GM23338 (cell line): ENCODE measurements around the gene KLHL33.

ENCODE experiments used
- CREB1 ChIP-seq: fragments of 250-450 bp; sonication (Bioruptor Pico); IDR thresholded peaks from 2 replicates; pipeline ENCODE4 v1.5.0; 2020; ENCODE audit warnings: low read depth, mild to moderate bottlenecking, moderate library complexity
- EZH2 ChIP-seq: fragments of 200-600 bp; sonication (generic); IDR thresholded peaks from one replicate; pipeline ENCODE4 v1.8.0; 2017; ENCODE audit warnings: antibody characterized with exemption, mild to moderate bottlenecking, low read depth; ENCODE audit not compliant: unreplicated experiment
- EZH2phosphoT487 ChIP-seq: fragments of 200-600 bp; sonication (generic); IDR thresholded peaks from one replicate; pipeline ENCODE4 v1.8.1; 2018; ENCODE audit warnings: antibody characterized with exemption; ENCODE audit not compliant: unreplicated experiment
- JUNB ChIP-seq: IDR thresholded peaks from one replicate; pipeline ENCODE4 v1.6.1; 2016; ENCODE audit warnings: antibody characterized with exemption; ENCODE audit not compliant: unreplicated experiment
- NANOG ChIP-seq: IDR thresholded peaks from 2 replicates; pipeline ENCODE4 v1.6.1; 2016; ENCODE audit warnings: antibody characterized with exemption, borderline replicate concordance
- POLR2AphosphoS5 ChIP-seq: IDR thresholded peaks from 2 replicates; pipeline ENCODE4 v1.6.1; 2016; ENCODE audit warnings: antibody characterized with exemption, low read depth
- STAT1 ChIP-seq: IDR thresholded peaks from one replicate; pipeline ENCODE4 v1.6.1; 2016; ENCODE audit warnings: antibody characterized with exemption; ENCODE audit not compliant: unreplicated experiment
- ZNF114 ChIP-seq: fragments of 250-450 bp; sonication (Bioruptor Pico); IDR thresholded peaks from 2 replicates; pipeline ENCODE4 v1.5.0; 2020; ENCODE audit warnings: mild to moderate bottlenecking, moderate library complexity
- TF ChIP-seq, protein P1 (sequence below), 2 experiments: fragments of 200-600 bp in 1 of 2; sonication (generic) in 1 of 2; conservative IDR thresholded peaks; 2 replicates each; pipeline versions ENCODE4 v1.5.1 to v1.6.1; 2016 to 2017; ENCODE audit warnings: antibody characterized with exemption in 2 of 2, low read depth in 2 of 2, mild to moderate bottlenecking in 2 of 2, moderate library complexity in 1 of 2
- TF ChIP-seq, protein P2 (sequence below): IDR thresholded peaks from one replicate; pipeline ENCODE4 v1.6.1; 2018; ENCODE audit warnings: antibody characterized with exemption; ENCODE audit not compliant: unreplicated experiment
- TF ChIP-seq, protein P3 (sequence below): IDR thresholded peaks from 2 replicates; pipeline ENCODE4 v1.6.1; 2016; ENCODE audit warnings: antibody characterized with exemption
- TF ChIP-seq, protein P4 (sequence below): fragments of 250-450 bp; sonication (Bioruptor Pico); IDR thresholded peaks from 2 replicates; pipeline ENCODE4 v1.5.0; 2020; ENCODE audit warnings: mild to moderate bottlenecking, moderate library complexity

DNA sequence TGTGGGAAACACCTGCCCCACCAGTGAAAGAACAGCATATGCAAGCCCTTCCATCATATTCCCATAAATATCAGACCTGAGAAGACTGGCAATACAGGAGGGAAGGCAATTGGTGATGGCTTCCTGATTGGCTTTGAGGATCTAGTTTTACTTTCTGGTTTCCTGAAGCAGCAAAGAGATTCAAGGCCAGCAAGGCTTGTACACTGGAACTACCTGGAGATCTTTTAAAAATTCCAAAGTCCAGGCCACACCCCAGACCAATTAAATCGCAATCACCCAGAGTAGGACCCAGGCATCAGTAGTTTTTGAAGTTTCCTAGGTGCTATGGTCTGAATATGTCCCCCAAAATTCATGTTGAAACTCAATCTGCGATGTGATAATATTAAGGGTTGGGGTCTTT is 19.7 kb downstream of the KLHL33 start:
- TF ChIP-seq, protein P1, sequence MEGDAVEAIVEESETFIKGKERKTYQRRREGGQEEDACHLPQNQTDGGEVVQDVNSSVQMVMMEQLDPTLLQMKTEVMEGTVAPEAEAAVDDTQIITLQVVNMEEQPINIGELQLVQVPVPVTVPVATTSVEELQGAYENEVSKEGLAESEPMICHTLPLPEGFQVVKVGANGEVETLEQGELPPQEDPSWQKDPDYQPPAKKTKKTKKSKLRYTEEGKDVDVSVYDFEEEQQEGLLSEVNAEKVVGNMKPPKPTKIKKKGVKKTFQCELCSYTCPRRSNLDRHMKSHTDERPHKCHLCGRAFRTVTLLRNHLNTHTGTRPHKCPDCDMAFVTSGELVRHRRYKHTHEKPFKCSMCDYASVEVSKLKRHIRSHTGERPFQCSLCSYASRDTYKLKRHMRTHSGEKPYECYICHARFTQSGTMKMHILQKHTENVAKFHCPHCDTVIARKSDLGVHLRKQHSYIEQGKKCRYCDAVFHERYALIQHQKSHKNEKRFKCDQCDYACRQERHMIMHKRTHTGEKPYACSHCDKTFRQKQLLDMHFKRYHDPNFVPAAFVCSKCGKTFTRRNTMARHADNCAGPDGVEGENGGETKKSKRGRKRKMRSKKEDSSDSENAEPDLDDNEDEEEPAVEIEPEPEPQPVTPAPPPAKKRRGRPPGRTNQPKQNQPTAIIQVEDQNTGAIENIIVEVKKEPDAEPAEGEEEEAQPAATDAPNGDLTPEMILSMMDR (conservative IDR thresholded peaks at IDR 0.05; ENCODE audit: low read depth in 2 of 2), result no peak
- TF ChIP-seq, protein P2, sequence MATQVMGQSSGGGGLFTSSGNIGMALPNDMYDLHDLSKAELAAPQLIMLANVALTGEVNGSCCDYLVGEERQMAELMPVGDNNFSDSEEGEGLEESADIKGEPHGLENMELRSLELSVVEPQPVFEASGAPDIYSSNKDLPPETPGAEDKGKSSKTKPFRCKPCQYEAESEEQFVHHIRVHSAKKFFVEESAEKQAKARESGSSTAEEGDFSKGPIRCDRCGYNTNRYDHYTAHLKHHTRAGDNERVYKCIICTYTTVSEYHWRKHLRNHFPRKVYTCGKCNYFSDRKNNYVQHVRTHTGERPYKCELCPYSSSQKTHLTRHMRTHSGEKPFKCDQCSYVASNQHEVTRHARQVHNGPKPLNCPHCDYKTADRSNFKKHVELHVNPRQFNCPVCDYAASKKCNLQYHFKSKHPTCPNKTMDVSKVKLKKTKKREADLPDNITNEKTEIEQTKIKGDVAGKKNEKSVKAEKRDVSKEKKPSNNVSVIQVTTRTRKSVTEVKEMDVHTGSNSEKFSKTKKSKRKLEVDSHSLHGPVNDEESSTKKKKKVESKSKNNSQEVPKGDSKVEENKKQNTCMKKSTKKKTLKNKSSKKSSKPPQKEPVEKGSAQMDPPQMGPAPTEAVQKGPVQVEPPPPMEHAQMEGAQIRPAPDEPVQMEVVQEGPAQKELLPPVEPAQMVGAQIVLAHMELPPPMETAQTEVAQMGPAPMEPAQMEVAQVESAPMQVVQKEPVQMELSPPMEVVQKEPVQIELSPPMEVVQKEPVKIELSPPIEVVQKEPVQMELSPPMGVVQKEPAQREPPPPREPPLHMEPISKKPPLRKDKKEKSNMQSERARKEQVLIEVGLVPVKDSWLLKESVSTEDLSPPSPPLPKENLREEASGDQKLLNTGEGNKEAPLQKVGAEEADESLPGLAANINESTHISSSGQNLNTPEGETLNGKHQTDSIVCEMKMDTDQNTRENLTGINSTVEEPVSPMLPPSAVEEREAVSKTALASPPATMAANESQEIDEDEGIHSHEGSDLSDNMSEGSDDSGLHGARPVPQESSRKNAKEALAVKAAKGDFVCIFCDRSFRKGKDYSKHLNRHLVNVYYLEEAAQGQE, result no peak
- no peak for TF ChIP-seq JUNB
- TF ChIP-seq EZH2, result no peak
- no peak for TF ChIP-seq EZH2phosphoT487
- TF ChIP-seq POLR2AphosphoS5, result no peak
- TF ChIP-seq CREB1 (CRISPR knock-in tag), result no peak
- TF ChIP-seq, protein P3, sequence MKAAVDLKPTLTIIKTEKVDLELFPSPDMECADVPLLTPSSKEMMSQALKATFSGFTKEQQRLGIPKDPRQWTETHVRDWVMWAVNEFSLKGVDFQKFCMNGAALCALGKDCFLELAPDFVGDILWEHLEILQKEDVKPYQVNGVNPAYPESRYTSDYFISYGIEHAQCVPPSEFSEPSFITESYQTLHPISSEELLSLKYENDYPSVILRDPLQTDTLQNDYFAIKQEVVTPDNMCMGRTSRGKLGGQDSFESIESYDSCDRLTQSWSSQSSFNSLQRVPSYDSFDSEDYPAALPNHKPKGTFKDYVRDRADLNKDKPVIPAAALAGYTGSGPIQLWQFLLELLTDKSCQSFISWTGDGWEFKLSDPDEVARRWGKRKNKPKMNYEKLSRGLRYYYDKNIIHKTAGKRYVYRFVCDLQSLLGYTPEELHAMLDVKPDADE, result no peak
- no peak for TF ChIP-seq STAT1
- TF ChIP-seq ZNF114, result no peak
- TF ChIP-seq, protein P4, sequence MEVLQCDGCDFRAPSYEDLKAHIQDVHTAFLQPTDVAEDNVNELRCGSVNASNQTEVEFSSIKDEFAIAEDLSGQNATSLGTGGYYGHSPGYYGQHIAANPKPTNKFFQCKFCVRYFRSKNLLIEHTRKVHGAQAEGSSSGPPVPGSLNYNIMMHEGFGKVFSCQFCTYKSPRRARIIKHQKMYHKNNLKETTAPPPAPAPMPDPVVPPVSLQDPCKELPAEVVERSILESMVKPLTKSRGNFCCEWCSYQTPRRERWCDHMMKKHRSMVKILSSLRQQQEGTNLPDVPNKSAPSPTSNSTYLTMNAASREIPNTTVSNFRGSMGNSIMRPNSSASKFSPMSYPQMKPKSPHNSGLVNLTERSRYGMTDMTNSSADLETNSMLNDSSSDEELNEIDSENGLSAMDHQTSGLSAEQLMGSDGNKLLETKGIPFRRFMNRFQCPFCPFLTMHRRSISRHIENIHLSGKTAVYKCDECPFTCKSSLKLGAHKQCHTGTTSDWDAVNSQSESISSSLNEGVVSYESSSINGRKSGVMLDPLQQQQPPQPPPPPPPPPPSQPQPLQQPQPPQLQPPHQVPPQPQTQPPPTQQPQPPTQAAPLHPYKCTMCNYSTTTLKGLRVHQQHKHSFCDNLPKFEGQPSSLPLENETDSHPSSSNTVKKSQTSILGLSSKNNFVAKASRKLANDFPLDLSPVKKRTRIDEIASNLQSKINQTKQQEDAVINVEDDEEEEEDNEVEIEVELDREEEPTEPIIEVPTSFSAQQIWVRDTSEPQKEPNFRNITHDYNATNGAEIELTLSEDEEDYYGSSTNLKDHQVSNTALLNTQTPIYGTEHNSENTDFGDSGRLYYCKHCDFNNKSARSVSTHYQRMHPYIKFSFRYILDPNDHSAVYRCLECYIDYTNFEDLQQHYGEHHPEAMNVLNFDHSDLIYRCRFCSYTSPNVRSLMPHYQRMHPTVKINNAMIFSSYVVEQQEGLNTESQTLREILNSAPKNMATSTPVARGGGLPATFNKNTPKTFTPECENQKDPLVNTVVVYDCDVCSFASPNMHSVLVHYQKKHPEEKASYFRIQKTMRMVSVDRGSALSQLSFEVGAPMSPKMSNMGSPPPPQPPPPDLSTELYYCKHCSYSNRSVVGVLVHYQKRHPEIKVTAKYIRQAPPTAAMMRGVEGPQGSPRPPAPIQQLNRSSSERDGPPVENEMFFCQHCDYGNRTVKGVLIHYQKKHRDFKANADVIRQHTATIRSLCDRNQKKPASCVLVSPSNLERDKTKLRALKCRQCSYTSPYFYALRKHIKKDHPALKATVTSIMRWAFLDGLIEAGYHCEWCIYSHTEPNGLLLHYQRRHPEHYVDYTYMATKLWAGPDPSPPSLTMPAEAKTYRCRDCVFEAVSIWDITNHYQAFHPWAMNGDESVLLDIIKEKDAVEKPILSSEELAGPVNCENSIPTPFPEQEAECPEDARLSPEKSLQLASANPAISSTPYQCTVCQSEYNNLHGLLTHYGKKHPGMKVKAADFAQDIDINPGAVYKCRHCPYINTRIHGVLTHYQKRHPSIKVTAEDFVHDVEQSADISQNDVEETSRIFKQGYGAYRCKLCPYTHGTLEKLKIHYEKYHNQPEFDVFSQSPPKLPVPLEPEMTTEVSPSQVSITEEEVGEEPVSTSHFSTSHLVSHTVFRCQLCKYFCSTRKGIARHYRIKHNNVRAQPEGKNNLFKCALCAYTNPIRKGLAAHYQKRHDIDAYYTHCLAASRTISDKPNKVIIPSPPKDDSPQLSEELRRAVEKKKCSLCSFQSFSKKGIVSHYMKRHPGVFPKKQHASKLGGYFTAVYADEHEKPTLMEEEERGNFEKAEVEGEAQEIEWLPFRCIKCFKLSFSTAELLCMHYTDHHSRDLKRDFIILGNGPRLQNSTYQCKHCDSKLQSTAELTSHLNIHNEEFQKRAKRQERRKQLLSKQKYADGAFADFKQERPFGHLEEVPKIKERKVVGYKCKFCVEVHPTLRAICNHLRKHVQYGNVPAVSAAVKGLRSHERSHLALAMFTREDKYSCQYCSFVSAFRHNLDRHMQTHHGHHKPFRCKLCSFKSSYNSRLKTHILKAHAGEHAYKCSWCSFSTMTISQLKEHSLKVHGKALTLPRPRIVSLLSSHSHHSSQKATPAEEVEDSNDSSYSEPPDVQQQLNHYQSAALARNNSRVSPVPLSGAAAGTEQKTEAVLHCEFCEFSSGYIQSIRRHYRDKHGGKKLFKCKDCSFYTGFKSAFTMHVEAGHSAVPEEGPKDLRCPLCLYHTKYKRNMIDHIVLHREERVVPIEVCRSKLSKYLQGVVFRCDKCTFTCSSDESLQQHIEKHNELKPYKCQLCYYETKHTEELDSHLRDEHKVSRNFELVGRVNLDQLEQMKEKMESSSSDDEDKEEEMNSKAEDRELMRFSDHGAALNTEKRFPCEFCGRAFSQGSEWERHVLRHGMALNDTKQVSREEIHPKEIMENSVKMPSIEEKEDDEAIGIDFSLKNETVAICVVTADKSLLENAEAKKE (CRISPR knock-in tag), result no peak
- no peak for TF ChIP-seq NANOG
